GM13977 (cell line): ENCODE data around the gene NUDT9.
"Not testable (repeated sequence)": the region's sequence is repeated elsewhere in the genome, so short reads cannot be mapped to it uniquely, and the experiment has no call there.

Source experiments
- DNase-seq: peaks from one replicate; pipeline ENCODE4 v3.0.0; 2012; ENCODE audit warnings: low spot score
- in situ Hi-C: fragments of 300-500 bp; cut with MboI; formaldehyde crosslinking; loops from one replicate; pipeline ENCODE4 v1.12.0; 2022; ENCODE audit warnings: low sequenced_read_pairs, low pct_unique_long_range_greater_than_20kb, mixed read lengths, inconsistent platforms; ENCODE audit not compliant: unreplicated experiment
- TF ChIP-seq, protein P1 (sequence below): IDR thresholded peaks from 2 replicates; pipeline ENCODE4 v1.5.1; 2012; ENCODE audit warnings: mild to moderate bottlenecking, control low read depth; ENCODE audit not compliant: insufficient read depth; ENCODE audit errors: extremely low read depth, missing control alignments

The NUDT9 gene

DNA sequence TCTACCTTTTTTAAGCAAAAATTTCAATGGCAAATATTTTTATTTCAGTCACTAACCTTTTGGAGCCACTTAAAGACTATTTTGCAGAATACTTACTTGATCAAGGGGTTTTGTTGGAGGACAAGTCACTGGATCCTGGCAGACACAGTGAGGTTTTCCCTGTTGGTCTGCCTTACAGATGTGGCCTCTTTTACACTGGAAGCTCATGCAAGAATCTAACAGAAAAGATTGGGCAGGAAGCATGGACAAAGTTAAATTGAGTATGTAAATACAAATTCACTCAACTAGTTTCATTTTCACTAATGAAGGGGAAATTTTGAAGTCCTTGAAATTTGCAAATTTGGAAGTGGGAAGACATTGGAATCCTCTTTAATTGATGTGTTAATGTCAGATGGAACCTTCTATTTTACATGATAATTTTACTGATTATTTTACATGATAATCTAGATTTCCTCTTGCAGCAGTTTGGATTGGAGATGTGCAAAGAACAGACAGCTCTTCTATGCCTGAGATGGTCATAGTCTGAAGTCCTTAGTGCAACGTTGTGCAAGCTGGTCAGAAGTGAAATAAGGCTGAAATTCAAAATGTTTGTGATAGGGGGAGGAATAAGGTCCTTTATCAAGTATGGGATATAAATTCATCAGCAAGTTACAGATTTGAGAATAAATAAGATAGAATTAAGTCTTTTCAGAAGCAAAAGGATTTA is 68.4 kb downstream of the NUDT9 start:
- DNase-seq = no peak
- in situ Hi-C loops = no loop called here
- TF ChIP-seq, protein P1, sequence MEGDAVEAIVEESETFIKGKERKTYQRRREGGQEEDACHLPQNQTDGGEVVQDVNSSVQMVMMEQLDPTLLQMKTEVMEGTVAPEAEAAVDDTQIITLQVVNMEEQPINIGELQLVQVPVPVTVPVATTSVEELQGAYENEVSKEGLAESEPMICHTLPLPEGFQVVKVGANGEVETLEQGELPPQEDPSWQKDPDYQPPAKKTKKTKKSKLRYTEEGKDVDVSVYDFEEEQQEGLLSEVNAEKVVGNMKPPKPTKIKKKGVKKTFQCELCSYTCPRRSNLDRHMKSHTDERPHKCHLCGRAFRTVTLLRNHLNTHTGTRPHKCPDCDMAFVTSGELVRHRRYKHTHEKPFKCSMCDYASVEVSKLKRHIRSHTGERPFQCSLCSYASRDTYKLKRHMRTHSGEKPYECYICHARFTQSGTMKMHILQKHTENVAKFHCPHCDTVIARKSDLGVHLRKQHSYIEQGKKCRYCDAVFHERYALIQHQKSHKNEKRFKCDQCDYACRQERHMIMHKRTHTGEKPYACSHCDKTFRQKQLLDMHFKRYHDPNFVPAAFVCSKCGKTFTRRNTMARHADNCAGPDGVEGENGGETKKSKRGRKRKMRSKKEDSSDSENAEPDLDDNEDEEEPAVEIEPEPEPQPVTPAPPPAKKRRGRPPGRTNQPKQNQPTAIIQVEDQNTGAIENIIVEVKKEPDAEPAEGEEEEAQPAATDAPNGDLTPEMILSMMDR = no peak

DNA sequence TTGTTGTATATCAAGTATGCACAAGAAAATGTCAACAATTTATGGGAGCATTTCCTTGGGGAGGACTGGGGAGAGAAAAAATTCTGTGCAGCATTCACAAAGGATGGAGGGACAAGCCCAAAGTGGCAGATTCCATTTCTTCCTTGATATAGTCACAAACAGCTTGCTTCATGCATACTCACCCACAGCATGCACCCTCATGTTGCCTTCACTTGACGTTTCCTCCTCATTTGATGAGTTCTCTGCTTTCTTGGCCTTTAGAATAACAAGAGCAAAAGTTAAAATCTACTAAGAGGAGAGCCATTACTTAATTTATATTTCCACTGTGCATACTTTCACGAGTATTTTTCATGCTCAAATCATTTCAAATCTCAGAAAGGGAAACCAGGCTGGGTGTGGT is 69.1 kb downstream of the NUDT9 start:
- TF ChIP-seq, protein P1 = no peak
- in situ Hi-C loops = no loop called here
- DNase-seq = no peak

DNA sequence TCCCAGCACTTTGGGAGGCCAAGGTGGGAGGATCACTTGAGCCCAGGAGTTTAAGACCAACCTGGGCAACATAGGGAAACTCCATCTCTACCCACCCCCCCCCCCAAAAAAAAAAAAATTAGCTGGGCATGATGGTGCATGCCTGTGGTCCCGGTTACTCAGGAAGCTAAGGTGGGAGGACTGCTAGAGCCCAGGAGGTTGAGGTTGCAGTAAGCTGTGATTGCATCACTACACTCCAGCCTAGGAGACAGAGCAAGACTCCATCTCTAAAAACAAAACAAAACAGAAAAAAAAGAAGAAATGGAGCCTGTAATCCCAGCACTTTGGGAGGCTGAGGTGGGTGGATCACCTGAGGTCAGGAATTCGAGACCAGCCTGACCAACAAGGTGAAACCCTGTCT is 69.5 kb downstream of the NUDT9 start:
- DNase-seq, in situ Hi-C loops: not testable (repeated sequence)

DNA sequence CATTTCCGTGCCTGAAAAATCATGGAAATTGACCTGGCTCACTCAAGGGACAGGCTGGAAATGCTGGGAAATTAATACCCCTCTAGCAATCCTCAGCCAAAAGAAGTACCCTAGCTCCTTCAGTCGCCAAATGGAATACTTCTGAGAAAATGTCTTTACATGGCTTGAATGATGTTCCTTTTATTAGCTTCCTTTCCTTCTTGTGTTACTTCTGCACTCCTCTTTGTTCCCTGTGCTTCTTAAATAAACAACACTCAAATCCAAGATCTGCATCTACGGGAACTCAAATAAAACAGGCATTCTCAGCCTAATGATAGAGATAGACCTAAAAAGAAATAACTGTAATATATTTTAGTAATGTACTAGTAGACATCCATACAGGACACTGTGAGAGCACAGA is 70.7 kb downstream of the NUDT9 start:
- DNase-seq = no peak
- TF ChIP-seq, protein P1 = no peak
- in situ Hi-C loops = no loop called here

DNA sequence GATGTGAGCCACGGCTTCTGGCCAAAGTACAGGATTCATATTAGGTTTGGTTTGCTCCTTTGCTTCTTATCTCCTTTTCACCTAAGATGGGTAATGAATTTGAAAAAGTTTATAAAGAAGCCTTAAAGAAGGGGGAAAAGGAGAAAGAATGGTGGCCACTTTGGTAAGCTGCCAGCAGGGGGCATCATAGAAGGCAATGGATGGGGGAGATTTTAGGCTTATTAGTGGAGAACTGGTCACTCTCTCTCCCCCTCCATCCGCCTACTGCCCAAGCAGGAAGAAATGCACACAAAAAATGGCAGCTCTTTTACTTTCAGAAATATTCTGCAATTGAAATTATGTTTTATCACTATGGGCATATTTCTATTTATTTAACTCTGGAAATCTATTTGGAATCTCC is 74.8 kb downstream of the NUDT9 start:
- TF ChIP-seq, protein P1 = peak; percentile 49
- no peak for DNase-seq
- in situ Hi-C loops = no loop called here

DNA sequence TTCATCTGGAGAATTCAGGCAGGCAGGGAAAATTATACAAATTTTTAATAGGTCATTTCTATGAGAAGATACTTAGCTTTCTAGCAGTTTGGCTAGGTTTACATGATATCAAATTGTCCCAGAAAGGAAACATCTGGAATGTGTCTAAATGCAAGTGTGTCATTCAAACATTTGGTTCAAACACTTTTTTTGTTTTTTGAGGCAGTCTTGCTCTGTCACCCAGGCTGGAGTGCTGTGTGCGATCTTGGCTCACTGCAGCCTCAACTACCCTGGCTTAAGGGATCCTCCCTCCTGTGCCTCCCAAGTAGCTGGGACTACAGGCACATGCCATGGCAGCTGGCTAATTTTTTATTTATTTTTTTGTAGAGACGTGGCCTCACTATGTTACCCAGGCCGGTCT is 75.2 kb downstream of the NUDT9 start:
- in situ Hi-C loops = no loop called here
- DNase-seq = no peak
- TF ChIP-seq, protein P1 = no peak

DNA sequence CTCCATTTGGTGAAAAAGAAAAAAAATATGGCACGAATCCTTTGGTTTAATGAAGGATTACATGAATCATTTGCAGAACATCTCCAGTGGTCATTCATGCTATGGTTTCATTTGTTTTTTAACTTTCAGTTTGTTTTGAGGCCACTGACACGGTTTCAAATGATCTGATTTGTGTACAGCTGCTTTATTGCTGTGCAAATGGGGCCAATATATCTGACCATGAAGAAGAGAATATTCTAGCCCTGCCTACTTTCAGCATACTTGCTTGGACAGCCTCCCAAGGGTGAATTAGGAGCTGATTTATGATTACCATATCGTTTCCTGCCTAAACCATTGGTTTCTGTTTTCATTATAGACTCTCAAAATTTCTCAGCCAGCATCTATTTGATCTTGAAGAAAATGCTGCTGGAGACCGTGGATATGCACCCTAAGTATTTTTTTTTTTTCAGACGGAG is 76.1 kb downstream of the NUDT9 start:
- peak; percentile 19 for DNase-seq
- TF ChIP-seq, protein P1 = no peak
- in situ Hi-C loops = no loop called here
